Stimulated activated CD8-positive, alpha-beta memory T cell treated with anti-CD3 and anti-CD28 coated beads, Interleukin-12 subunit alpha, Interleukin-12 subunit beta, amount 100 ng/mL, for 1 hour (primary cell): ENCODE data around the gene OR13H1.
"Not testable (repeated sequence)": the region's sequence is repeated elsewhere in the genome, so short reads cannot be mapped to it uniquely, and the experiment has no call there.

Source experiments
- DNase-seq: peaks from one replicate; pipeline ENCODE4 v3.0.0-alpha.2; 2020; ENCODE audit warnings: low read depth

The OR13H1 gene

DNA sequence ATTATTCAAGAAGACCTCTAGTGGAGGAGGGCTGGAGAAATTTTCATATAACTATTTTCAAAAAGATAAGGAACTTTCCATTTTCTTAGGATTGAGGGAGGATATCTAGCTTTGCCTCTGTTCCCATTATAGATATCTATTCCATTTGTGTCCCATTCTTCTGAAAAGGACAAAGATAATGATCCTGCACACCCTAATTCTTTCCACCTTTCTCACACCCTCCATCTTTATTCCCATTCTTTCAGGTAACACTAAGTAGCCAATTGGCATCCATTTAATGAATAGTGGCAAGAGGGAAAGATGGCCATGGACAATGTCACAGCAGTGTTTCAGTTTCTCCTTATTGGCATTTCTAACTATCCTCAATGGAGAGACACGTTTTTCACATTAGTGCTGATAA is at the start of gene OR13H1:
TSS of gene OR13H1 (plus strand) at position 301 of the 400 bp plus-strand sequence. CDS start at position 301, 0 bp downstream.
- DNase-seq = no peak

DNA sequence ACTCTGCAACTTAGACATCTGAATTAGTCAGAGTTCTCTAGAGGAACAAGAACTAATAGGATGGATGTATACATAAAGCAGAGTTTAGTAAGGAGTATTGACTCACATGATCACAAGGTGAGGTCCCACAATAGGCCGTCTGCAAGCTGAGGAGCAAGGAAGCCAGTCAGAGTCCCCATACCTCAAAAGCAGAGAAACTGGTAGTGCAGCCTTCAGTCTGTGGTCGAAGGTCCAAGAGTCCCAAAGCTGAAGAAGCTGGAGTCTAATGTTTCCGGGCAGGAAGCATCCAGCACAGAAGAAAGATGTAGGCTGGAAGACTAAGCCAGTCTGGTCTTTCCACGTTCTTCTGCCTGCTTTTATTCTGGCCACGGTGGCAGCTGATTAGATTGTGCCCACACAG is 42.3 kb upstream of the OR13H1 start:
- DNase-seq = not testable (repeated sequence)

DNA sequence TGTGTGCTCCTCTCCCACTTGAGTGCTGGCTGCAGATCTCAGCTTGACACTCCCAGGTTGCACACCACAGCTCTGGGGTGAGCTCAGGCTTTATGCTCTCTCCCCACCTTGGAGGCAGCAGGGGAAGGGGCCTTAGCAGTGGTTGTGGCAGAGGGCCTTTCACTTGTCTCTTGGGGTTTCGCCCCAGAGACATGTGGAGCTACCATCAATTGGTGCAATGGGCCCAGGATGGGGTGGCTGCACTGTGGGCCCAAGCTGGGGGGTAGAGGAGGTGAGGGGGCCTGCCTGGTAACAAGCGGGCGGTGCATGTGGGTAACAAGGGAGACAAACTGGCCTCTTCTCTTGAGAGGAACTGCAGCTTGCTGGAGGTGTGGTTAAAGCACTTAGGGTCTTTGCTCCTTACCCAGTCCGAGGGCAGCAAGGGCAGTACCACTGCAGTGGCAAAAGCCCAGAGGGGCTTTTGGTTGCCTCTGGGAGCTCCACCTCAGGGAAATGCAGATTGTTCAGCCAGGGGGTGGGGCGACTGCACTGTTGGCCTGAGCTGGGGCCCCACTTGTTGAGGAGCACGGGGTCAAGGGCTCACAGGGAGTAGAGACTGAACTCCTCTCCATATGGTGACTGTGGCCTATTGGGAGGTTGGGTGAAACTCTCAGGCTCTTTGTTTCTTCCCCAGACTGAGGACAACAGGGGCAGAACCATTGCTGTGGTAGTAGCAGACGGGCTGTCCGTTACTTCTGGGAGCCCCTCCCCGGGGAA is 30.5 kb upstream of the OR13H1 start:
- no peak for DNase-seq

GRCh38 chrX:131521824-131522223 is 22.1 kb upstream of the OR13H1 start:
- DNase-seq = no peak

DNA sequence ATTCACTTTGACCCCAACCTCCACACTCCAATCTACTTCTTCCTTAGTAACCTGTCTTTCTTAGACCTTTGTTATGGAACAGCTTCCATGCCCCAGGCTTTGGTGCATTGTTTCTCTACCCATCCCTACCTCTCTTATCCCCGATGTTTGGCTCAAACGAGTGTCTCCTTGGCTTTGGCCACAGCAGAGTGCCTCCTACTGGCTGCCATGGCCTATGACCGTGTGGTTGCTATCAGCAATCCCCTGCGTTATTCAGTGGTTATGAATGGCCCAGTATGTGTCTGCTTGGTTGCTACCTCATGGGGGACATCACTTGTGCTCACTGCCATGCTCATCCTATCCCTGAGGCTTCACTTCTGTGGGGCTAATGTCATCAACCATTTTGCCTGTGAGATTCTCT is 344 bp downstream of the OR13H1 start:
- no peak for DNase-seq

DNA sequence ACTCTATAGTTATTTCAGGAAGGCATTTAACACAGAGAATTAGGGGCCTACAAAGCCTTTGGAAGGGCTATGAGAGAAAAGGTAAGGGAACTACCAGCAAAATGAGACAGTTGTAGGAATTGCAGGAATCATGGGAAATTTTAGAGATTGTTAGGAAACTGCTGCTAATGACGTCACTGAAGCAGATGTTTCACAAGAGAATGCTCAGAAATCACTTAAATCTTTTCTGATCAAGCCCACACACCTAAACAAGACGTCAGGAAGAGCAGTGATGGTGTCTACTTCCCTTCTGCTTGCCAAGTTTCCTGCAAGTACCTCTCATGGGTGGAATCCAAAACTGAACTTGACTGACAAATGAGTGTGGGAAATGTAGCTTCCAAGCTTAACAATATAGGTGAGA is 5.1 kb downstream of the OR13H1 start:
- DNase-seq = no peak

- not testable (repeated sequence) for DNase-seq
These were observed 8.6 kb downstream of the OR13H1 start for GRCh38 chrX:131552453-131552852.

GRCh38 chrX:131558562-131558961 is 14.7 kb downstream of the OR13H1 start:
- no peak for DNase-seq

DNA sequence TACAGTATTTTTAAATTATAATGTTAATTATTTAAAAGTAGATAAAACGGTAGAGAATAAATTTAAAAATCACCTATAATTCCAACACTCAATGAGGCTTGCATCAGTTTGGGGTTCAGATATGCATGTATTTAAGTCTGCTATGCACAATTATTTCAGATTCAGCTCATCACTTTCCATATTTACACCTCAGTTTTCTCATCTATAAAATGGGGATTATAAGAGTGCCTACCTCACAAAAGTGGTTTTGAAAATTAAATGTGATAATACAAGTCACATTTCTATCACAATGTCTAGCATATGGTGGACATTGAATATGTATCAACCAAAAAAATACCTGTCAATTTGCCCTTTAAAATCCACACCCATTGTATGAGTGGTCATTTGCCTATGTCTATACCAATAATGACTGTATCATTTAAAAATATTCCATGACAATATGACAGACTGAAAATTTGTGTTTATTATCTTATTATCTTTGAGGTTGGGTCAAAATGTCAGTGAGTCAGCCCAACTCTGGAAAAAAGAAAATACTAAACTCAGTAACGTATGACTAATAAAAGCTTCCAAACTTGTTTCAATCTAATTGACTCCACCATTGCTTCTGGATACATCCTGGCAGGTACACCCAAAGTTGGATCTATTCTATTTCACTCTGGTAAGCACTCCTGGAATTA is 20.8 kb downstream of the OR13H1 start:
- no peak for DNase-seq

DNA sequence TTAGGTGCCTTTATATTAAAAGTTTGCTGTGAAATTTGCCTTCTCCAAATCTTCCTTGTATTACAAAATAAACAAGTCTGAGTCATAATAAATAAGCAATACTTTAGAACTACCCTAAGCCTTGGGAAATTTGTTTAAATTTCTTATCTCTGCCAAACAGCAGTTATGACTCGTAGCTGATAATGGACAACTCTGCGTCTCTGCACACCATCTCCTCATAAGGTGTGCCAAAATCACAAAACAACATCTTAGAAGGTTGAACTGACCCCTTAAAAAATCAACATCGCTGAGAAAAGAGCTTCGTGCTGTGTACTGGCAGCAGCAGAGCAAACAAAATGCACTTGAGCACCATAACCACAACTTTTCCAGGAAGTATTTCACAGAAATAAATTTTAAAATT is 22.0 kb downstream of the OR13H1 start:
- DNase-seq = no peak

DNA sequence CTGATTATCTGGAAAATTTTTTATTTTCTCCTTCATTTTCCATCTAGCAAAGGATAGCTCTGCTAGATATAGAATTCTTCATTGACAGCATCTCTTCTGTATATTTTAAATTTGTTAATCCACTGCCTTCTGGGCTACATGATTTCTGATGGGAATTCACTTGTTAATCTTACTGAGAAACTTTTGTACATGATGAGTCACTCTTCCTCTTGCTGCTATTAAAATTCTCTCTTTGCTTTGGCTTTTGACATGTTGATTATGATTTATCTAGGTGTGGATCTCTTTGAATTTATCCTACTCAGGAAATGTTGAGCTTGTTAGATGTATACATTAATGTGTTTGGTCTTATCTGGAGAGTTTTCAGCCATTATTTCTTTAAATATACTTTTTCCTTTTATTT is 27.5 kb downstream of the OR13H1 start:
- DNase-seq = no peak

DNA sequence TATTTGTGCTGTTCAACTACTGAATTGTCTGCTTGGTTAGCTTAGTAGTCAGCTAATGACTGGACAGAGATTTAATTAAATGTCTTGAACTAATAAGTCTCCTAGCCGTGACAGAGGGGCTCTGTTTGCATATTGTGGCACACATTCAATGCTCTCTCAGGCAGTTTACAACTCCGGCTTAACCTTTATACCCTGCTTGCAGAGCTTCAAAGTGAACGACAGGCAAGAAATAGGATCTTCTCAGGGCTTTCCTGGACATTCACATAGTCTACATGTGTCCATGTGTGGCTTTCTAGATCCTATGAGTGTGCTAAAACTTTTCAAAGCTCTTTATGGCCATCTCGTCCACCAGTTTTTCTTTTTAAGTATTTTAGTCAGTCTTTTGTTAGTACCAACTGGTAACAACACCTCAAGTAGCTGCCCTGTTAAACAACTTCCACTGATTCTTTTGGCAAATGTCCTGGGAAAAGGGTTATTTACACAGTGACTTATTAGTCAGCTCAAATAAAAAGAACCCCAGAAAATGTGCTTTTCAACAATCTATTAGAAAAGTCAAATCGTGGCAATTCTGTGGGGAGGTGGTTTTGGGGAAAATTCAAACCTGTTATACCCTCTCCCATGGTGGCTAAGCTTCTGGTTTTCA is 28.6 kb downstream of the OR13H1 start:
- DNase-seq = no peak

- DNase-seq = no peak
These were observed 33.5 kb downstream of the OR13H1 start for GRCh38 chrX:131577413-131577812.

DNA sequence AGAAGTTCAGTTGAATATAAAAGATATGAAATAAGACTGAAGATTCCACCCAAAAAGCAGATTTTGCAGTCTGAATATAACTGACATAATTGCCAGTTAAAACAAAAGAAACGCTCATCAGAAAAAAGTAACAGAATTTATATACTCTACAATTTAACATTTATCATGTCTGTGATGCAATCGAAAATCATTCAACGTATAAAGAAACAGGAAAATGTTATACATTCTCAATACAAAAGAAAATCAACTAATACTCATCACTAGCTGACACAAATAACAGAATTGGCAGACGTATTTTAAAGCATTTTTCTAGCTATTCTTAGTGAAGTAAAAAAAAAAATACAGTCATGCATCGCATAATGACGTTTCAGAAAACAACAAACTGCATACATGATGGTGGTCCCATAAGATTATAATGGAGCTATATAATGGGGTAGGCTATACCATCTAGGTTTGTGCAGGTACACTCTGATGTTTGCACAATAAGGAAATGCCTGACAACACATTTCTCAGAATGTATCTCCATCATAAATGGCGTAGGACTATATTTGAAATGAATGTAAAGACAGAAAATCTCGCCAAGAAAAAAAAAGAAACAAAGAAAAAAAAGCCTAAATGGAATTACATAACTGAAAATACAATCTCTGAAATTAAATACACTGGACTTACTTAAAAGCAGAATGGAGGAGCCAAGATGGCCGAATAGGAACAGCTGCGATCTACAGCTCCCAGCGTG is 34.3 kb downstream of the OR13H1 start:
- DNase-seq = no peak

DNA sequence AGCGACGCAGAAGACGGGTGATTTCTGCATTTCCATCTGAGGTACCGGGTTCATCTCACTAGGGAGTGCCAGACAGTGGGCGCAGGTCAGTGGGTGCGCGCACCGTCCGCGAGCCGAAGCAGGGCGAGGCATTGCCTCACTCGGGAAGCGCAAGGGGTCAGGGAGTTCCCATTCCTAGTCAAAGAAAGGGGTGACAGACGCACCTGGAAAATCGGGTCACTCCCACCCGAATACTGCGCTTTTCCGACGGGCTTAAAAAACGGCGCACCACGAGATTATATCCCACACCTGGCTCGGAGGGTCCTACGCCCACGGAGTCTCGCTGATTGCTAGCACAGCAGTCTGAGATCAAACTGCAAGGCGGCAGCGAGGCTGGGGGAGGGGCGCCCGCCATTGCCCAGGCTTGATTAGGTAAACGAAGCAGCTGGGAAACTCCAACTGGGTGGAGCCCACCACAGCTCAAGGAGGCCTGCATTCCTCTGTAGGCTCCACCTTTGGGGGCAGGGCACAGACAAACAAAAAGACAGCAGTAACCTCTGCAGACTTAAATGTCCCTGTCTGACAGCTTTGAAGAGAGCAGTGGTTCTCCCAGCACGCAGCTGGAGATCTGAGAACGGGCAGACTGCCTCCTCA is 35.0 kb downstream of the OR13H1 start:
- not testable (repeated sequence) for DNase-seq

- no peak for DNase-seq
These were observed 45.1 kb downstream of the OR13H1 start for GRCh38 chrX:131588995-131589394.
